SK-N-SH (cell line): ENCODE measurements around the gene IGF2BP2. TPM values are rescaled to one million over a fixed set of nuclear protein-coding genes. Genes with fewer than 3 reads are reported as not detected.

ENCODE experiments used
- CTCF ChIA-PET: fragments of 300-600, 350-600 bp; formaldehyde crosslinking; extraction: SDS; loops from one replicate; lab custom pipeline; 2021; lab: Yijun Ruan, JAX
- POLR2A ChIA-PET: fragments of 350-600 bp; sonication (Branson Sonifier 250); formaldehyde crosslinking; extraction: SDS; loops from one replicate; lab custom pipeline; 2020; ENCODE audit warnings: antibody characterized with exemption, inconsistent platforms; lab: Yijun Ruan, JAX
- DNase-seq: peaks from one replicate; pipeline ENCODE4 v3.0.0; 2012
- H2AFZ ChIP-seq: fragments of 200-600 bp; sonication (generic); 2 replicates; pipeline ENCODE4 v1.8.1; 2016; ENCODE audit warnings: antibody characterized with exemption, mild to moderate bottlenecking, low read depth
- H3F3A ChIP-seq: fragments of 200-600 bp; sonication (generic); replicated peaks from 2 replicates; pipeline ENCODE3; 2016; ENCODE audit warnings: antibody characterized with exemption, mild to moderate bottlenecking; ENCODE audit not compliant: insufficient read depth
- H3K27ac ChIP-seq, 2 experiments: fragments of 200-500 bp in 1 of 2; fragments of 200-600 bp in 1 of 2; sonication (Bioruptor generic) in 1 of 2; sonication (generic), shearing (Covaris generic) in 1 of 2; 2 replicates each; pipeline versions ENCODE4 v1.5.1 to v1.6.1; 2014 to 2016; ENCODE audit warnings: low read depth in 2 of 2, inconsistent platforms in 1 of 2, low read length in 1 of 2, mild to moderate bottlenecking in 1 of 2, mixed read lengths in 1 of 2
- H3K27me3 ChIP-seq: fragments of 200-600 bp; sonication (generic), shearing (Covaris generic); 2 replicates; pipeline ENCODE4 v1.6.1; 2016; ENCODE audit warnings: mixed run types; ENCODE audit not compliant: insufficient read depth
- H3K36me3 ChIP-seq, 2 experiments: fragments of 200-500 bp in 1 of 2; fragments of 200-600 bp in 1 of 2; sonication (Bioruptor generic) in 1 of 2; sonication (generic) in 1 of 2; replicated peaks in 1 of 2; 2 replicates each; pipeline versions ENCODE3 to v1.5.1; 2014 to 2016; ENCODE audit warnings: low read length in 1 of 2, mild to moderate bottlenecking in 1 of 2; ENCODE audit not compliant: insufficient read depth in 2 of 2, control insufficient read depth in 1 of 2
- H3K4me1 ChIP-seq, 2 experiments: fragments of 200-500 bp in 1 of 2; fragments of 200-600 bp in 1 of 2; sonication (Bioruptor generic) in 1 of 2; sonication (generic), shearing (Covaris generic) in 1 of 2; 2 replicates each; pipeline versions ENCODE4 v1.5.1 to v1.6.1; 2014 to 2016; ENCODE audit warnings: low read depth in 1 of 2, low read length in 1 of 2, mixed run types in 1 of 2; ENCODE audit not compliant: insufficient read depth in 2 of 2, control insufficient read depth in 1 of 2
- H3K4me2 ChIP-seq: fragments of 200-600 bp; sonication (generic), shearing (Covaris generic); 2 replicates; pipeline ENCODE4 v1.6.1; 2017; ENCODE audit warnings: mixed run types
- H3K4me3 ChIP-seq, 2 experiments: fragments of 200-500 bp in 1 of 2; fragments of 200-600 bp in 1 of 2; sonication (Bioruptor generic) in 1 of 2; sonication (generic), shearing (Covaris generic) in 1 of 2; 2 replicates each; pipeline versions ENCODE4 v1.5.1 to v1.8.1; 2014 to 2016; ENCODE audit warnings: low read depth in 2 of 2, inconsistent platforms in 1 of 2, low read length in 1 of 2, mild to moderate bottlenecking in 1 of 2, mixed read lengths in 1 of 2, moderate library complexity in 1 of 2
- H3K79me2 ChIP-seq: fragments of 200-600 bp; sonication (generic); 2 replicates; pipeline ENCODE4 v1.8.1; 2017; ENCODE audit warnings: mild to moderate bottlenecking; ENCODE audit not compliant: insufficient read depth
- H3K9ac ChIP-seq: fragments of 200-600 bp; sonication (generic); 2 replicates; pipeline ENCODE4 v1.6.1; 2017; ENCODE audit warnings: mixed run types
- H3K9me2 ChIP-seq: fragments of 200-600 bp; sonication (generic); 2 replicates; pipeline ENCODE4 v1.6.1; 2017; ENCODE audit warnings: mixed run types
- H3K9me3 ChIP-seq: fragments of 200-600 bp; sonication (generic); 2 replicates; pipeline ENCODE4 v1.6.1; 2017; ENCODE audit warnings: mixed run types, mild to moderate bottlenecking, moderate library complexity
- H4K20me1 ChIP-seq: fragments of 200-600 bp; sonication (generic); 2 replicates; pipeline ENCODE4 v1.6.1; 2017; ENCODE audit warnings: mild to moderate bottlenecking, mixed run types; ENCODE audit not compliant: insufficient read depth
- GATA2 ChIP-seq: sonication (generic); formaldehyde crosslinking; IDR thresholded peaks from 2 replicates; pipeline ENCODE4 v1.5.0; 2020; ENCODE audit warnings: mild to moderate bottlenecking, missing genetic modification reagents
- MEF2A ChIP-seq: IDR thresholded peaks from 2 replicates; pipeline ENCODE4 v1.4.0; 2012; ENCODE audit warnings: low read depth, borderline replicate concordance
- MXI1 ChIP-seq: IDR thresholded peaks from 2 replicates; pipeline ENCODE4 v1.6.1; 2012; ENCODE audit warnings: mild to moderate bottlenecking, low read depth, low read length, improper control_type of control experiment
- NRF1 ChIP-seq: IDR thresholded peaks from 2 replicates; pipeline ENCODE4 v1.6.1; 2012; ENCODE audit warnings: low read depth, mild to moderate bottlenecking, low read length
- RAD21 ChIP-seq: IDR thresholded peaks from 2 replicates; pipeline ENCODE4 v1.6.1; 2012; ENCODE audit warnings: mild to moderate bottlenecking, low read length
- RCOR1 ChIP-seq: fragments of 150-350 bp; IDR thresholded peaks from 2 replicates; pipeline ENCODE4 v1.6.1; 2017; ENCODE audit warnings: antibody characterized with exemption, low read length
- RFX5 ChIP-seq: IDR thresholded peaks from 2 replicates; pipeline ENCODE4 v1.6.1; 2012; ENCODE audit warnings: mild to moderate bottlenecking, improper control_type of control experiment, low read length
- RXRA ChIP-seq: IDR thresholded peaks from 2 replicates; pipeline ENCODE4 v1.4.0; 2012; ENCODE audit warnings: low read depth, mild to moderate bottlenecking, borderline replicate concordance
- SMC3 ChIP-seq: IDR thresholded peaks from 2 replicates; pipeline ENCODE4 v1.6.1; 2012; ENCODE audit warnings: low read depth, low read length, improper control_type of control experiment
- TEAD4 ChIP-seq: IDR thresholded peaks from 2 replicates; pipeline ENCODE4 v1.4.0; 2012; ENCODE audit warnings: mild to moderate bottlenecking, borderline replicate concordance; ENCODE audit not compliant: insufficient read depth
- YY1 ChIP-seq: IDR thresholded peaks from 2 replicates; pipeline ENCODE4 v1.4.0; 2012; ENCODE audit warnings: low read depth, mild to moderate bottlenecking
- whole genome bisulfite sequencing: methylation state at CpG from one replicate; pipeline ENCODE4 v1.1.6; 2017; ENCODE audit warnings: low lambda C conversion rate; 5-methylcytosine and 5-hydroxymethylcytosine counted together
- polyA plus RNA-seq, 3 experiments: library from polyadenylated mRNA; depleted of rRNA; stranded (reverse); fragments of >200 nt; gene quantifications; 2 replicates each; pipeline ENCODE4 v1.2.3, GENCODE V29; 2012
- TF ChIP-seq, protein P1 (sequence below): IDR thresholded peaks from 2 replicates; pipeline ENCODE4 v1.4.0; 2012; ENCODE audit warnings: low read depth, borderline replicate concordance
- TF ChIP-seq, protein P2 (sequence below): IDR thresholded peaks from 2 replicates; pipeline ENCODE4 v1.4.0; 2012; ENCODE audit warnings: low read depth
- TF ChIP-seq, protein P3 (sequence below): IDR thresholded peaks from 2 replicates; pipeline ENCODE4 v1.6.1; 2012; ENCODE audit warnings: mild to moderate bottlenecking, low read depth, low read length, moderate library complexity
- TF ChIP-seq, protein P4 (sequence below): IDR thresholded peaks from 2 replicates; pipeline ENCODE4 v1.4.0; 2012; ENCODE audit warnings: low read depth, borderline replicate concordance
- TF ChIP-seq, protein P5 (sequence below): fragments of 150-350 bp; IDR thresholded peaks from 2 replicates; pipeline ENCODE4 v1.6.1; 2016; ENCODE audit warnings: mild to moderate bottlenecking, low read depth, low read length

Gene IGF2BP2
- polyA plus RNA-seq, 1 of the 3 experiments (the other 2 are of a cell fraction) = 5.4 TPM

DNA sequence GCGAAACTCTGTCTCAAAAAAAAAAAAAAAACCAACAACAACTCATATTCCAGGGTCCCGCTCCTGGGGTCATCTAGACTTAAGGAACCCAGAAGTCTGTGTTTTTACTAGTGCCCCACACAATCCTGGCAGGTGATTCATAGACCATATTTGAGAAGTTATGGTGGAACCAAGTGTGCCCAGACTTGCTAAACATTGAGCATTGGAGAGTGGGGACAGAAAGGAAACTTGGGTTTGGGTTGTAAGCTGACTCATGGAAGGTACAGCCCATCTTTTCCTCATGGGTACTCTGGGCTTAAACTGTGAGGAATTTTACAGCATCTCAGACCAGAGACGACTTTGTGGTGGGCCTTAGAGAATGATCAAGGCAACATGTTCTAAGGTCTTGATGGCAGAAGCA lies 18.3 kb upstream of the IGF2BP2 start:
- WGBS = 66% methylated on average over 3 of the region's 3 CpGs
- no peaks in the 10 kb centered on the region for H3K4me1 ChIP-seq
- POLR2A ChIA-PET = no interaction called here
- H3K9me2 ChIP-seq = no peaks in the 10 kb centered on the region
- H4K20me1 ChIP-seq = no peaks in the 10 kb centered on the region
- H3K36me3 ChIP-seq = no peaks in the 10 kb centered on the region
- no peaks in the 10 kb centered on the region for H3K9me3 ChIP-seq
- DNase-seq = no peak
- H3K27ac ChIP-seq = no peak overlapping the region
- H3K27me3 ChIP-seq = no peaks in the 10 kb centered on the region
- TF ChIP-seq GATA2 = no peak
- TF ChIP-seq SMC3 = no peak
- TF ChIP-seq, protein P1, sequence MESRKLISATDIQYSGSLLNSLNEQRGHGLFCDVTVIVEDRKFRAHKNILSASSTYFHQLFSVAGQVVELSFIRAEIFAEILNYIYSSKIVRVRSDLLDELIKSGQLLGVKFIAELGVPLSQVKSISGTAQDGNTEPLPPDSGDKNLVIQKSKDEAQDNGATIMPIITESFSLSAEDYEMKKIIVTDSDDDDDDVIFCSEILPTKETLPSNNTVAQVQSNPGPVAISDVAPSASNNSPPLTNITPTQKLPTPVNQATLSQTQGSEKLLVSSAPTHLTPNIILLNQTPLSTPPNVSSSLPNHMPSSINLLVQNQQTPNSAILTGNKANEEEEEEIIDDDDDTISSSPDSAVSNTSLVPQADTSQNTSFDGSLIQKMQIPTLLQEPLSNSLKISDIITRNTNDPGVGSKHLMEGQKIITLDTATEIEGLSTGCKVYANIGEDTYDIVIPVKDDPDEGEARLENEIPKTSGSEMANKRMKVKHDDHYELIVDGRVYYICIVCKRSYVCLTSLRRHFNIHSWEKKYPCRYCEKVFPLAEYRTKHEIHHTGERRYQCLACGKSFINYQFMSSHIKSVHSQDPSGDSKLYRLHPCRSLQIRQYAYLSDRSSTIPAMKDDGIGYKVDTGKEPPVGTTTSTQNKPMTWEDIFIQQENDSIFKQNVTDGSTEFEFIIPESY = no peak
- no peak for TF ChIP-seq RCOR1
- TF ChIP-seq, protein P2, sequence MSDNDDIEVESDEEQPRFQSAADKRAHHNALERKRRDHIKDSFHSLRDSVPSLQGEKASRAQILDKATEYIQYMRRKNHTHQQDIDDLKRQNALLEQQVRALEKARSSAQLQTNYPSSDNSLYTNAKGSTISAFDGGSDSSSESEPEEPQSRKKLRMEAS = no peak
- TF ChIP-seq, protein P3, sequence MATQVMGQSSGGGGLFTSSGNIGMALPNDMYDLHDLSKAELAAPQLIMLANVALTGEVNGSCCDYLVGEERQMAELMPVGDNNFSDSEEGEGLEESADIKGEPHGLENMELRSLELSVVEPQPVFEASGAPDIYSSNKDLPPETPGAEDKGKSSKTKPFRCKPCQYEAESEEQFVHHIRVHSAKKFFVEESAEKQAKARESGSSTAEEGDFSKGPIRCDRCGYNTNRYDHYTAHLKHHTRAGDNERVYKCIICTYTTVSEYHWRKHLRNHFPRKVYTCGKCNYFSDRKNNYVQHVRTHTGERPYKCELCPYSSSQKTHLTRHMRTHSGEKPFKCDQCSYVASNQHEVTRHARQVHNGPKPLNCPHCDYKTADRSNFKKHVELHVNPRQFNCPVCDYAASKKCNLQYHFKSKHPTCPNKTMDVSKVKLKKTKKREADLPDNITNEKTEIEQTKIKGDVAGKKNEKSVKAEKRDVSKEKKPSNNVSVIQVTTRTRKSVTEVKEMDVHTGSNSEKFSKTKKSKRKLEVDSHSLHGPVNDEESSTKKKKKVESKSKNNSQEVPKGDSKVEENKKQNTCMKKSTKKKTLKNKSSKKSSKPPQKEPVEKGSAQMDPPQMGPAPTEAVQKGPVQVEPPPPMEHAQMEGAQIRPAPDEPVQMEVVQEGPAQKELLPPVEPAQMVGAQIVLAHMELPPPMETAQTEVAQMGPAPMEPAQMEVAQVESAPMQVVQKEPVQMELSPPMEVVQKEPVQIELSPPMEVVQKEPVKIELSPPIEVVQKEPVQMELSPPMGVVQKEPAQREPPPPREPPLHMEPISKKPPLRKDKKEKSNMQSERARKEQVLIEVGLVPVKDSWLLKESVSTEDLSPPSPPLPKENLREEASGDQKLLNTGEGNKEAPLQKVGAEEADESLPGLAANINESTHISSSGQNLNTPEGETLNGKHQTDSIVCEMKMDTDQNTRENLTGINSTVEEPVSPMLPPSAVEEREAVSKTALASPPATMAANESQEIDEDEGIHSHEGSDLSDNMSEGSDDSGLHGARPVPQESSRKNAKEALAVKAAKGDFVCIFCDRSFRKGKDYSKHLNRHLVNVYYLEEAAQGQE = no peak
- no peak for TF ChIP-seq TEAD4
- TF ChIP-seq, protein P4, sequence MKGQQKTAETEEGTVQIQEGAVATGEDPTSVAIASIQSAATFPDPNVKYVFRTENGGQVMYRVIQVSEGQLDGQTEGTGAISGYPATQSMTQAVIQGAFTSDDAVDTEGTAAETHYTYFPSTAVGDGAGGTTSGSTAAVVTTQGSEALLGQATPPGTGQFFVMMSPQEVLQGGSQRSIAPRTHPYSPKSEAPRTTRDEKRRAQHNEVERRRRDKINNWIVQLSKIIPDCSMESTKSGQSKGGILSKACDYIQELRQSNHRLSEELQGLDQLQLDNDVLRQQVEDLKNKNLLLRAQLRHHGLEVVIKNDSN = no peak
- TF ChIP-seq, protein P5, sequence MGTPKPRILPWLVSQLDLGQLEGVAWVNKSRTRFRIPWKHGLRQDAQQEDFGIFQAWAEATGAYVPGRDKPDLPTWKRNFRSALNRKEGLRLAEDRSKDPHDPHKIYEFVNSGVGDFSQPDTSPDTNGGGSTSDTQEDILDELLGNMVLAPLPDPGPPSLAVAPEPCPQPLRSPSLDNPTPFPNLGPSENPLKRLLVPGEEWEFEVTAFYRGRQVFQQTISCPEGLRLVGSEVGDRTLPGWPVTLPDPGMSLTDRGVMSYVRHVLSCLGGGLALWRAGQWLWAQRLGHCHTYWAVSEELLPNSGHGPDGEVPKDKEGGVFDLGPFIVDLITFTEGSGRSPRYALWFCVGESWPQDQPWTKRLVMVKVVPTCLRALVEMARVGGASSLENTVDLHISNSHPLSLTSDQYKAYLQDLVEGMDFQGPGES = no peak
- TF ChIP-seq NRF1 = no peak
- no peak for TF ChIP-seq RAD21
- no peak for TF ChIP-seq YY1
- no peak for TF ChIP-seq MXI1
- no peak for TF ChIP-seq RFX5
- no peak for TF ChIP-seq RXRA
- no peak for TF ChIP-seq MEF2A
- no peaks in the 10 kb centered on the region for H3F3A ChIP-seq
- no peak overlapping the region for H3K4me3 ChIP-seq
- H3K9ac ChIP-seq = no peak overlapping the region
- H2AFZ ChIP-seq = no peak overlapping the region
- H3K79me2 ChIP-seq = no peaks in the 10 kb centered on the region
- H3K4me2 ChIP-seq = no peak overlapping the region
- CTCF ChIA-PET = interaction anchor here (0.6 kb wide), 1 partner anchor 185 kb away, joined by 3 read pairs; no protein-coding TSS in a partner anchor
